ENCODE data around the gene ATG9B.

The ATG9B gene

DNA sequence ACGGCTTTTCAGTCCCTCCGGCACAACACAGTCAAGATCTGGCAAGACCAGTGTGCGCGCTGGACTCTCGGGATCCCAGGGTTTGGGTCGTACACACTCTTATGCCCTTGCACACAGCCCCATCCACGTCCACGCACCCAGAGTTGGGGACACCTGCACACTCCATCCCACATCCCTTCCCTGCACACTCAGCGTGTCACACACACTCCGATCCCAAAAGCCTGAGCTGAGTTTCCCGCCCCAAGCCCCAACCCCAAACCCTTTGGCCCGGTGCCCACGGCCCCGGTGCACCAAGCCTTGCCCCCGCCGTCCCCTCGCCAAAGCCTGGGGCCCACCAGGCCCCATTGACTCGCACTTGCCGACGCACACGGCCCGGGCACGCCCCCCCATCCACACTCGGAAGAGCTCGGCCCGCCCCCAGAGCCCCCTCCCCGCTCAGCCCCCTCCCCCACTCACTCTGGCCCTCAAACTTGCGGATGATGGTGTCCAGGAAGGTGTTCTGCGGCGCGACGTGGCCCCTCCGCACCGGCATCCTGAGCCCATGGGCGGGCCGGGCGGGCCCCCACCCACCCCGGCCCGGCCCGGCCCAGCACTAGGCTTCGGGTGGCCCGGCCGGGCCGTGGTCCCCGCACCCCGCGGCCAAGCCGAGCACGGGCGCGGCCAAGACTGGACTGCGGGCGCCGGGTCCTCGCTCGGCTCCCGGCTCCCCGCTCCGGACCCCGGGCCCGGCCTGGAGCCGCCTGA is 46.7 kb downstream of the ATG9B start:
- DNase-seq = no peak

DNA sequence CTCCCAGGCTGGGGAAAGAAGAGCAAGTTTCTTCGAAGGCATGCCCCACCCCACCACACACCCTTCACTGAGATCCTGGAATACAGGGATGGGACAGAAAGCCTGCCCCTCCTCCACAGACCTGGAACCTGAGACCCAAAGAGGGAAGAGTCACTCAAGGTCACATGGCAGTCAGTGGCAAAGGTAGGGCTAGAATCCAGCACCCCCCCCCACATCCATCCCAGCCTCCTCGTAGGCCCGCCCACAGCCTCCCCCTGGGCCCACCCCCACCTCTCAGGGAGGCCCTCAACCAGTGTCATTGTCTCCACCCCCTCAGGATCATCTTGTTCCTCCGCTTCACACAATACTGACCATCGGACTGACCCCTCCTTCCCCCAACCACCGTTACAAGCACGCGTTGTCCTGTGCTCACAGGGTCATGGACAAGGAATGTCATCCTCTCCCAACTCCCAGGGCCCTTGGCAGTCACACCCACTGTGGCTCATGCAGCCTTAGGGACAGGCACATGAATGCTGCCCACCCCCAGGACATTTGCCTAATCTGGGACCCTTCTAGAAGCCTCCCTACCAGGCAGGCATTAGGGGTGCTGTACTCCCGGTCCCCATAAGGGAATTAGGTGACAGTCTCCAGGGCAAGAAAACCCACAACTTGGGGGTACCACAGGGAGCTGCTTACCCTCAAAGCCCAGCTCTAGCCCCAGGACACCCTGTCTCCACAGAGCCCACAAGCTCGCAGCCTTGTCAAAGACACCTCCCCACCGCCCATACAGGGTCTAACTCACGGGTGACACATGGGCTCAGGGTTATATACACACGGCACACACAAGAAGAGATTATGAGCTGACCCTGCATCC is 47.5 kb downstream of the ATG9B start:
- DNase-seq = no peak

DNA sequence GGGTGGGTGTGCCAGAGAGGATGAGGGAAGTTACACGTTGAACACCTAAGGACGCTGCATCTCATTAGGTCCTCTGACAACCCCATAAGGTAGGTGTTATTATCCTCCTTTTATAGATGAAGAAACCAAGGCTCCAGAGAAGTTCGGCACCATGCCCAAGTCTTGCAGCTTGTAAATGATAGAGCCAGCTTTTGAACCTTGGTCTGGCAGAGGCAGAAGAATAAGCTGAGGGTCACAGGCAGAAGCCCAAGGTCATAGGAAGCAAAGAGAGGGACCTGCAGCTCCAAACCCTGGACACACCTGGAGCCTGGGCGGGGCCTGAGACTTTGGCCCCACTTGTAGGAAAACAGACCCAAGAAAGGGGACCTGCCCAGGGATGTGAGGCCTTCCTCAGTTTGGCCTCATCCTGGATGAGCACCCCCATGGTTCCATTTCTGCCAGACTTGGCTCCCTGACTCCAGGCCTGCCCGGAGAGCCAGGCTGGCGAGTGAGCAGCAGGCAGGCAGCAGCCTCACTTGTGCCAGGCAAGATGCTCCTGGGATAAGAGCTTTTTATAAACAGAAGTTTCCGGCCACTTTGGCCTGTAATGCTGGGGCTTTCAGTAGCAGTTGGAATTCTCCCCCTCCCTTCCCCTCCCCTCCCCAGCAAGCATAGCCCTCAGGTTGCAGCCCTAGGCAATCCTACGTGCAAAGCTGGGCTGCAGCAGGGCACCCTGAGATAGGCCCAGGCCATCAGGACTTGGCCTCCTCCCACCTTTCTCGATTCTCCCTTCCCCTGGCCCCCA is 48.6 kb downstream of the ATG9B start:
- no peak for DNase-seq

DNA sequence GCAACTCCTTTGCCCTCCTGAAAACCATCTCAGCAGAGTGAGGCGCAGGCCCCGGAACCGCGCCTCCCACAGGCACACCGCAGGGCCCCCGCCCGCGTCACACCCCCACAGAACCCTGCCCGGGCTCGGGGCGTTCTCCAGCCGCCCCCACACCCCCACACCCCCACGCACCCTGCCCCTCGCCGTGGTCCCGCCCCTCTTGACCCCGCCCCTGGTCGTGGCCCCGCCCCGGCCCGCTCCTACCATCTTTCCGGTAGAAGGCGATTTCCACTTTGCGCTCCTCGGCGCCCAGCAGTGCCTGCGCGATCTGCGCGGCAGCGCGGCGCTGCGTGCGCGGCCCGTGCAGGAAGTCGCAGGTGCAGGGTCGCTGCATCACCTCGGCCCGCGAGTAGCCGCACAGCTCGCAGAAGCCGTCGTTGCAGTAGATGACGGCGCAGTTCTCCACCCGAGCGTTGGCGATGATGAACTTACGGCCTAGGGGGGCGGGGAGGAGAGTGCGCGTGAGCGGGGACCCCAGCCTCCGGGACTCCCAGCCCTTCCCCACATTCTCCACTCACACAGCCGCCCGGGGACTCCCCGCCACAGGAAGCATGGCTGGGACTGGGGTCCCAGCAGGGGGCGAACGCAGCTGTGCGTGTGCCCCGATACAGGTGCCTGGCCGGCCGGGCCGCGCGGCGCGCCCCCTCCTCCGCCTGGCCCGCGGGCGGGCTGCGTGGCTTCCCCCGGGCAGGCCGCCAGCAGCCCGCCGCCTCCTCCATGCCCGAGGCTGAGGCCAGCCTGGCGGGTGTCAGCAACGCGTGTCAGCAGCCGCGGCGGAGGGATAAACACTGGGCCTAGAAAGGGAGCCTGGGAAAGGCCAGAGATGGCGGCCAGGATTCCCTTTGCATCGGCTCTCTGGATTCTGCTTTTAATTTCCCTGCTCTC is 49.6 kb downstream of the ATG9B start:
- DNase-seq = peak; percentile 50

DNA sequence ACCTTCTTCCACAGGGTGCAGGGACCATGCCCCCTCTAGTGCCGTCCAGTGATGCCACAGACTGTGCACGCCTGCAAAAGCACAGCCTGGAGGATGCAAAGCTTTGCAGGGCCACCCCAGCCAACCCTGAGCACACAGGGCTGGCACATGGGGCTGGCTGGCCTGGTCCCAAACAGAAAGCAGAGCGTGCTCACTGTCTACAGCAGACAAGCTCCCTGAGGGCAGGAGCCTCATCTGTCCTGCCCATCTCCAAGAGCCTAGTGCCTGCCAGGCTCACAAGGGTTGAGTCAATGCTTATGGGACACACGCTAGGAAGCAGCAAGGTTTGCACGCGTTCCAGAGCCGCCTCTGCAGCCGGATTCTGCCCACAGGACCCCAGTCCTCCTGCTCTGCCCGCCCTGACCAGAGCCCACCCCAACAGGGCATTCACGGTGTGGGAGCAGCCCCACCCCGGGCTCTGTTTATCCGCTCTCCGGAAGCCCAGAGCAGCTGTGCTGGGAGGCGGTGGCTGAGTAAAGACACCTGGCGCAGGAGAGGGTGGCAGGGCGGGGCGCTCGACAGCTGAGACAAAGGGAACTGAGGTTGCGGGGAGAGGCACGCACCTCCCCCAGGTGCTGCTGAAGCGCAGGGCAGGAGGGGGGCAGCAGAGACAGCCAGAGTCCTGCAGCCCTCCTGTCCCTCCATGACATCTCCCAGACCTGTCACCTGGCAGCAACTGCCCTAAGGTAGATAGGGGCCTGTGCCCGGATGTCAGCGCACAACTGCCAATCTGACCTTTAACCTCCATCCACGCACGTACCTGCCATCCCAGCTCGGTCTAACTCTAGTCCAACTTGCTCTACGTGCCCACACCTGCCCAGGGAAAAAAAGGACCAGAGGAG is 50.5 kb downstream of the ATG9B start:
- no peak for DNase-seq

DNA sequence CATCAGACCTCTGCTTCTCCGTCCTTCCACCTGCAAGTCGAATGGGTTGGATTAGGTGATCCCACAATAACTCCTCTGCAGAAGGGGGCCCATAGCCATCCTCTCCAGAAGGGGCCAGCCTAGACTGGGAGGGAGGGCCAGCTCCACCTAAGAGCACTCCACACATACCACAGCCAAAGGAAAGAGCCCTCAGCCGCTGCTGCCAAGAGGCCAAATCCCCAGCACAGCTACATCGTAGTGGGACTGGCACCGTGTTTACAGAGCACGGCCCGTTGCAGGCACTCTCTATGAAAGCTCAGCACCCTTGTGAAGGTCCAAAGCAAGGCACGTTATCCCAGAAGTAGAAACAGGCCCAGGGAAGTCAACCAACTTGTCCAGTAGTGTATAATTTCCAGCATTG is 51.6 kb downstream of the ATG9B start:
- no peak for DNase-seq

DNA sequence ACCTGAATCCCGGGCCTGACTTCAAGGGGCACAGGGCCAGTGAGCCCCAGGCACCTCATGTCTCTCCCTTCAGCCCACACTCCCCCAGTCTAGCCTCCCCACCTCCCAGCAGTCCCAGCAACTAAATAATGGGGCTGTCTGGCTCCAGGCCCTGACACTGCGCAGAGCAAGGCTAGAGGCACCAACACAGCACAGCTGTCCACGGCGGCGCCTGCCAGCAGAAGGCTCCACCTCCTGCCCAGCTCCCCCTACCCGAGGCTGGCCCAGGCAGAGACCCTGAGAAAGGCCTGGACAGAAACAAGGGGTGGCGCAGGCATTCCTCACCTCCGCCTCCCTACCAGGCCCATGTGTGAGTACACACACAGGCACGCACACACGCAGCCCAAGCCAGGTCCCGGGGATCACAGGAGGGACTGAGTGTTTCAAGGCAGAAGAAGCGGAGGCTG is 52.2 kb downstream of the ATG9B start:
- no peak for DNase-seq

DNA sequence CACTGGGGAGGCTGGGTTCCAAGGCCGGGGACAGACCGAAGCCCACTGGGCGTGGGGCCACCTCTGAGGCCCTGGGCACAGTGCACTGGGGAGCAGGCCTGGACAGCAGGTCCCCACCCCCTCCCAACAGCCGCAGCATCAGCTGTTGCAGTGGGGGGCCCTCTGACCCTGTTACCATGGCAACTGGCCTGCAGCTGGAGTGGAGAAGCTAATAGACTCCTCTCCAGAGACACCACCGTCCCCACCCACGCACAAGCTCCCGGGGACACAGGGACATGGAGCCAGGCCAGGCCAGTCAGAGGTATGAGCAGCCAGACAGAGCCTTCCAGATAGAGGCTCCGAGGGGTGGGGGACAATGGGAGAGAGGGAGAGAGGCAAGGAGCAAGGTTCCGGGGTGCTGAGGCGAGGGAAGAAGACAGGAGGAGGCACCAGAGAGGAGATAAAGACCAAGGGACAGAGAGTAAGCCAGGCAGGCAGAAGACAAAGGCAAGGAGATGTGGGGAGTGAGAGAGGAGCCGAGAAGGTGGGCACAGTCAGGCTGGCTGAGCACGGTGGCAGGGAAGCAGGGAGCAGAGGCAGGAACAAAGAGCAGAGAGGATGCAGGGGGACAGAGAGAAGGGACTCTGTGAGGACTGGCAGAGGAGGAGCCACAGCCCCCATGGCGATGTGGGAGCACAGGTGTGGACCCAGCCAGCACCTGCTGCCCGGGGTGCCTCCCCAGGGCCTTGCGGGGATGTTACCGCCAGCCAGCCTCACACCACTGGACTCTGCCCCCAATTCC is 52.9 kb downstream of the ATG9B start:
- DNase-seq = no peak

DNA sequence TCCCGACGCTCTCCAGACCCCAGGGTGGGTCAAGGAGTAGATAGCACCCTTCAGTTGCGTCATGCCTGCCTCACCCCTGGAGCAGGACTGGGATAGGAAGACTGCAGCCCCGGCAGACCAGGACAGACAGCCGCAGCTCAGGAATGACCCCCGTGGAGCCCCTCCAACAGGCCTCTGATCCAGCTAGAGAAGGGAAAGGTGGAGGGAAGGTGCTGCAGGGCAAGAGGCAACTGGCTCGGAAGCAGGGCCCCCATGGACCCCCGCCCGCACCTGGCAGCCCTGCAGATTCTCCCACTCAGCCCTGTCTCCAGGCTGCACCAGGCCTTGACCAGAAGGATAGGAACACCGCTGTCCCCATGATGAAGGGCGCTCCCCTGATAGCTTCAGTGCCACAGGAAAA is 53.9 kb downstream of the ATG9B start:
- no peak for DNase-seq

DNA sequence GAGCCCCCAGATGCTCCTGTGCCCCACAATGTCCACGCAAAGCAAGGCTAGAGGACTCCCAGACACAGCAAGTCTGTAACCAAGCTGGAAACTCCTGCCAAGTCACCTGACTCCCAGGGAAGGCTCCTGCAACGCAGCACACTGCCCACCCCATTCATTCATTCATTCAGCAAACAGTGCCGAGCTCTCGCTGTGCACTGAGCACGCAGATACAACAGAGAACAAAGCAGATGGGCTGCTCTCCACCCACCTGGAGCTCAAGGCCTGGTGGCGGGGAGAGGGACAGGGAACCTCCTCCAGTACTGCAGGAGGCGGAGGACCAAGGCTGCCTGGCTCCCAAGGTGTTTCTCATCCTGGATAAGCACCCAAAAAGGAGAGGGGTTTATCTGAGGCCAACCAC is 54.8 kb downstream of the ATG9B start:
- no peak for DNase-seq

DNA sequence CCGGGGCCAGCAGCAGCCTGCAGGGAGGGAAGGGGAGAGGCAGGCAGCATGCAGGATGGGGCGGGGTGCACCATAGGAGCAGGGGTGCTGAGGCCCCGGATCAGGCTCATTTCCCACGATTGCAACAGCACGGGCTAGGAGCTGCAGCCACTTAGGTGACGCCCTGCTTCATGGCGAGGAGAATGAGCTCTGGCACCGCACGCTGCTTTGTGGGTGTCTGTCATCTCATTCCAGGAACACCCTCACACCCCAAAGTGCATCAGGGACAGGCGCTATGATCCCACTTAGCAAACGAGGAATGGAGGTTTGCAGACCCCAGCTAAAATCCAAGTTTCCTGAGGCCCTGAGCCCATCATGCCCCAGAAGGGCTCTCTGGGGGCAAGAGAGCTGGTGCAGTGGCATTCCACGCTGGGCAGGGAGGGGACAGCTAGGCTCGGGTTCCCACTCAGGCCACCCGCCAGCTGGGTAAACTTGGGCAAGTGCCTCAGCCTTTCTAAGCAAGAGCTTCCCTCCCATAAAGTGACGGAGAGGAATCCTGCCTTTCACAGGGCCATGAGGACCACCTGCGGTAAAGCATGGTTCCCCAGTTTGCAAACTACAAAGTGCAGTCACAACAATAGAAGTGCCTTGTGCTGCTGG is 55.4 kb downstream of the ATG9B start:
- peak; percentile 17 for DNase-seq

DNA sequence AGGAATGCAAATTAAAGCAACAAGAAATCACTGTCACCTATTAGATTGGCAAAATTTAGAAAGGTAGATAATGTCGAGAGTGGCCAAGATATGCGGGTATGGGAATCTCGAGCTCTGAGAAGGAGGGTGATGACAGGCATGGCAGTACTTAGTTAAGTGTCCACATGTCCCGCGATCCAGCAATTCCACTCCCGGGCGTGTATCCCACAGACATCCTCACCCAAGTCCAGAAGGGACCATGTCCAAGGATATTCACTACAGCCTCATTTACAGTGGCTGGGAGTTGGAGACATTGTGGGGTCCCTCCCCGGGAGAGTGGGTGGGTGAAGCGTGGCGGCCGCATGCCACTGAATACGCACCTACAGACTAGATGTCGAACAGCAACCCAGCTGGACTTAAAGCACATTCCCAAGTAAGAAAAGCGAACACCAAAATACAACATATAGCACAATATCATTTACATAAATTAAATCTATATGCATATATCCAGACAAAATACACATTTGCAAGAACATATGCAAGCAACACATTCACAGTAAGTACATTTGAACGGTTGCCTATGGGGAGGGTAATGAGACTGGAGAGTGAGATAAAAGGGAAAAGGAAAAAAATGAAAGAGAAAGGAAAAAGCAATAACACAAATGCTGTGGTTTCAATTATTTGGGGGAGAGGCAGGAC is 56.1 kb downstream of the ATG9B start:
- DNase-seq = no peak

DNA sequence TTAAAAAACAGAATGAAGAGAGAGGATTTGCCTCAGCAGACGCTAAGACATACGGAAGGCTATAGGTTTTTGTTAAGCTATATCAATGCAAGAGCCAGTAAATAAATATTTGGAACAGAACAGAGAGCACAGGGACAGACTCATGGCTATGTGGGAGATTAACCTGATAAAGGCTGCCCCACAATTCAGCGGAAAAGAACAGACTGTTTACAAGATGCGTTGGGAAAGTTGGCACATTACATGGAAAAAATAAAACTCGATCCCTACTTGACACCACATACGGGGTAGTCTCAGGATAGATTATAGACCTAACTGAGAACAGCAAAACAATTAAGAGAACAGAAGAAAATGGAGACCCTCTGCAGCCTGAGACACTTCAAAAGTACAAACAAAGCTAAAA is 56.9 kb downstream of the ATG9B start:
- DNase-seq = no peak

DNA sequence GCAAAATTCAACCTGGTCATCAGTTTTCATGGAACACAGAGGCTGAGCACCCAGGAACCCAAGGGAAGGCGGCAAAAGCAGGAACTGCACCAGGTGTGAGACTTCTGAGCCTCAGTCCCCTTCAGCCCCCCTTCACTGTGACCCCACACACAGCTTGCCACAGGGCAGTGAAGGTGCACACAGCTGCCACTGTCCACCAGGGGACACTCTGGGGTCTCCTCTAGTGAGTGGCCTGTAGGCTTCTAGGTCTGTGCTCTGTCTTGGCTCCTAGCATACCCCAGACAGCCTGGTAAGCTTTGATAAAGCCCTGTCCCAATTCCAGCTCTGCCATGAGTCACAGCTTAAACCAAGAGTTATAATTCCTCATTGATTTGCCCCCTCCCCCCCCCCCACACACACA is 58.3 kb downstream of the ATG9B start:
- peak; percentile 71 for DNase-seq

DNA sequence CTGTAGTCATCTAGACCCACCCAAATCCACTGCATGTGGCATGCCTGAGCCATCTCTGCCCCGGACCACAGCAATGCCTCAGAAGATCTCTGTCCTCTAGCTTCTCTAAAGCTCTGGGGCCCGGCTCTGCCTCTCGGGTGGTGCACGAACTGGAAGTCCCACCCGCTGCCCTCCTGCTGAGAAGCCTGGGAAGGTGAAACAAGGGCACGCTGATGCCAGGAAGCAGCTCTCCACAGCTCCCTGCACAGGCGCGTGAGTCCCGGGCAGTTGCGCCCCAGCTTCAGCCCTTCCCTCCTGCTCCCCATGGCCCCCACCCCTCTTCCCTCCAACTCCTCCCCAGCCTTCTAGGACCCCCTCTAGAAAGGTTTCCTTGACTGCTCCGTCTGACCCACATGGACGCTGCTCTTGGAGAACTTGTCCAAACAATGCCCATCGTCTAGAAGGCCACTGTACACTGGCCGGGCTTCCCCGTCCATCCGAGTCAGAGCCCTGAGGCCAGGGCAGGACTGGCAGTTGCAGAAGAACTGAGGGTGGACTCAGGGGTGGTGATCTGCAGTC is 58.9 kb downstream of the ATG9B start:
- peak; percentile 37 for DNase-seq
